HG02798 (cell line): ENCODE data around the gene TIAM2.
A peak's percentile ranks its signal among the peaks of the same experiment; 100 is the strongest.

ENCODE experiments used
- ATAC-seq: cut with Tn5 transposase; IDR thresholded peaks from one replicate; pipeline ENCODE4 v1.9.1; 2021; ENCODE audit warnings: mild to moderate bottlenecking; ENCODE audit not compliant: unreplicated experiment, poor library complexity

The TIAM2 gene

GRCh38 chr6:155247618-155248007 lies 252.5 kb downstream of the TIAM2 start:
- ATAC-seq = no peak

- peak; percentile 78 for ATAC-seq
These were observed 253.2 kb downstream of the TIAM2 start for GRCh38 chr6:155248008-155249001.

- no peak for ATAC-seq
These were observed 255.7 kb downstream of the TIAM2 start for GRCh38 chr6:155250701-155251381.

- no peak for ATAC-seq
These were observed 257.5 kb downstream of the TIAM2 start for GRCh38 chr6:155252581-155252980.

- no peak for ATAC-seq
These were observed 258.2 kb downstream of the TIAM2 start for GRCh38 chr6:155253337-155253736.

- ATAC-seq = no peak
These were observed 259.0 kb downstream of the TIAM2 start for GRCh38 chr6:155254139-155254538.

- ATAC-seq = no peak
These were observed 261.1 kb downstream of the TIAM2 start for GRCh38 chr6:155256122-155256795.

- ATAC-seq = no peak
These were observed 262.7 kb downstream of the TIAM2 start for GRCh38 chr6:155257796-155258195.

GRCh38 chr6:155259204-155259603 lies 264.1 kb downstream of the TIAM2 start:
- ATAC-seq = no peak

- no peak for ATAC-seq
These were observed 264.8 kb downstream of the TIAM2 start for GRCh38 chr6:155259897-155260296.

GRCh38 chr6:155260686-155261085 lies 265.6 kb downstream of the TIAM2 start:
- ATAC-seq = peak; percentile 72

- peak; percentile 61 for ATAC-seq
These were observed 266.2 kb downstream of the TIAM2 start for GRCh38 chr6:155261111-155261900.

- no peak for ATAC-seq
These were observed 267.5 kb downstream of the TIAM2 start for GRCh38 chr6:155262655-155263054.

- ATAC-seq = no peak
These were observed 268.4 kb downstream of the TIAM2 start, which contains the start of gene CLDN20 for GRCh38 chr6:155263373-155264063. CLDN20 (plus strand) TSS chr6:155264013; CDS start chr6:155275720, 11,707 bp downstream.

GRCh38 chr6:155264693-155265320 lies 269.7 kb downstream of the TIAM2 start:
- ATAC-seq = no peak

GRCh38 chr6:155265843-155266535 lies 270.9 kb downstream of the TIAM2 start:
- ATAC-seq = no peak

- ATAC-seq = no peak
These were observed 272.3 kb downstream of the TIAM2 start for GRCh38 chr6:155267411-155267810.
